T-cell (primary cell): Measurements from ENCODE around the gene CNTRL. TPM values are rescaled to one million over a fixed set of nuclear protein-coding genes. Genes with fewer than 3 reads are reported as not detected.

Source experiments
- ATAC-seq, 4 experiments: fragments of 200-7000 bp in 3 of 4; fragments of 150-1000 bp in 1 of 4; cut with Tn5 transposase; replicated peaks in 1 of 4; 1 replicate in 3 of 4; 2 replicates in 1 of 4; pipeline ENCODE4 v1.10.0; 2021; ENCODE audit warnings: moderate library complexity in 3 of 4, mild to moderate bottlenecking in 2 of 4, moderate number of reproducible peaks in 1 of 4
- CTCF ChIA-PET, 2 donors: fragments of 300-600 bp; sonication (Branson Sonifier 250); formaldehyde crosslinking; loops; one replicate each; lab custom pipeline; 2022; ENCODE audit warnings: antibody characterized with exemption in 2 of 2; lab: Charles Lee
- POLR2A ChIA-PET, 2 donors: fragments of 300-600 bp; sonication (Branson Sonifier 250); formaldehyde crosslinking; loops; one replicate each; lab custom pipeline; 2022; ENCODE audit warnings: antibody characterized with exemption in 2 of 2; lab: Charles Lee
- DNase-seq, 35 experiments: peaks; one replicate each; pipeline versions ENCODE4 v3.0.0 to v3.0.0-alpha.2; 2013 to 2023
- H3K27ac ChIP-seq: one replicate; pipeline ENCODE4 v1.5.1; 2013; ENCODE audit warnings: low read length
- H3K27me3 ChIP-seq, 2 experiments: replicated peaks in 1 of 2; 1 replicate in 1 of 2; 2 replicates in 1 of 2; pipeline versions ENCODE4 v1.6.1 to v1.7.0; 2013; ENCODE audit warnings: low read length in 1 of 2, mixed read lengths in 1 of 2; ENCODE audit not compliant: control insufficient read depth in 2 of 2, insufficient read depth in 2 of 2; ENCODE audit errors: extremely low read depth in 1 of 2
- H3K36me3 ChIP-seq, 2 donors: 1 replicate in 1 of 2; 2 replicates in 1 of 2; pipeline versions ENCODE4 v1.6.1 to v1.7.0; 2013; ENCODE audit warnings: low read length in 1 of 2; ENCODE audit not compliant: control insufficient read depth in 2 of 2, insufficient read depth in 1 of 2; ENCODE audit errors: extremely low read depth in 1 of 2
- H3K4me1 ChIP-seq, 2 experiments: 1 replicate in 1 of 2; 2 replicates in 1 of 2; pipeline versions ENCODE4 v1.6.1 to v1.7.0; 2013; ENCODE audit warnings: low read length in 2 of 2, mixed read lengths in 1 of 2; ENCODE audit not compliant: insufficient read depth in 2 of 2, control insufficient read depth in 1 of 2; ENCODE audit errors: extremely low read depth in 1 of 2
- H3K4me3 ChIP-seq, 2 donors: 1 replicate in 1 of 2; 2 replicates in 1 of 2; pipeline versions ENCODE4 v1.5.1 to v1.7.0; 2013; ENCODE audit warnings: mild to moderate bottlenecking in 2 of 2, low read length in 1 of 2, moderate library complexity in 1 of 2; ENCODE audit not compliant: control insufficient read depth in 1 of 2; ENCODE audit errors: extremely low read depth in 1 of 2
- H3K9me3 ChIP-seq: 2 replicates; pipeline ENCODE4 v1.7.0; 2013
- H3K27ac Mint-ChIP-seq, 2 donors: one replicate each; pipeline ENCODE4 v1.8.0; 2020 to 2021; ENCODE audit warnings: mild to moderate bottlenecking in 2 of 2, mixed read lengths in 2 of 2
- H3K27me3 Mint-ChIP-seq, 2 donors: one replicate each; pipeline ENCODE4 v1.8.0; 2021 to 2022; ENCODE audit warnings: mixed read lengths in 2 of 2
- H3K36me3 Mint-ChIP-seq: one replicate; pipeline ENCODE4 v1.8.0; 2021; ENCODE audit warnings: mixed read lengths
- H3K4me1 Mint-ChIP-seq, 3 donors: one replicate each; pipeline ENCODE4 v1.8.0; 2020 to 2022; ENCODE audit warnings: mixed read lengths in 3 of 3, mild to moderate bottlenecking in 1 of 3
- H3K4me3 Mint-ChIP-seq, 3 donors: one replicate each; pipeline ENCODE4 v1.8.0; 2020 to 2022; ENCODE audit warnings: mild to moderate bottlenecking in 3 of 3, mixed read lengths in 3 of 3, moderate library complexity in 3 of 3
- H3K9me3 Mint-ChIP-seq, 3 donors: one replicate each; pipeline ENCODE4 v1.8.0; 2020 to 2022; ENCODE audit warnings: mixed read lengths in 3 of 3
- WGBS: methylation state at CpG from one replicate; pipeline ENCODE4 v1.1.5; 2013; ENCODE audit warnings: missing lambda C conversion rate; ENCODE audit not compliant: insufficient coverage; 5-methylcytosine and 5-hydroxymethylcytosine counted together
- total RNA-seq, 35 experiments: library from RNA in 6 of 35; stranded (reverse) in 6 of 35; fragments of 120-200 nt in 1 of 35; gene quantifications; one replicate each; pipeline versions ENCODE4 v1.2.1 to v1.2.4 and lab custom pipeline; 2013 to 2026

CNTRL gene
- total RNA-seq, 5 donors from 2014 or later (not counting 1 experiment from before 2014, with no cell fraction given): 84.6 to 101 (median 93.7) TPM

GRCh38 chr9:121066850-121067249, 7.9 kb upstream of the CNTRL start:
- peaks cover 4% of the 10 kb centered on the region for H3K36me3 Mint-ChIP-seq
- ATAC-seq: no peak
- peaks cover 0 to 6% of the 10 kb centered on the region in 2 donors for H3K36me3 ChIP-seq
- peaks cover 18 to 27% (median 22%) of the 10 kb centered on the region in 3 donors for H3K4me1 Mint-ChIP-seq
- WGBS: no CpG with 5 or more reads among the region's 1 CpG
- no peaks in the 10 kb centered on the region for H3K9me3 ChIP-seq
- no peak for DNase-seq
- H3K27ac ChIP-seq: no peak overlapping the region
- peaks cover 0 to 10% (median 0%) of the 10 kb centered on the region in 3 donors for H3K9me3 Mint-ChIP-seq
- CTCF ChIA-PET: no interaction called here
- no peaks in the 10 kb centered on the region for H3K27me3 ChIP-seq
- POLR2A ChIA-PET: interaction anchor here in 1 of 2 donors (0.6 kb wide), 2 partner anchors 10 to 444 kb away, joined by 3 to 6 read pairs; no protein-coding TSS in a partner anchor
- no peak overlapping the region for H3K4me3 Mint-ChIP-seq
- no peak overlapping the region for H3K27ac Mint-ChIP-seq
- H3K4me1 ChIP-seq: peaks cover 0 to 11% of the 10 kb centered on the region in 2 experiments
- no peak overlapping the region for H3K4me3 ChIP-seq
- H3K27me3 Mint-ChIP-seq: no peaks in the 10 kb centered on the region

- DNase-seq: no peak
- H3K4me1 Mint-ChIP-seq: peaks cover 18 to 26% (median 19%) of the 10 kb centered on the region in 3 donors
- Histone ChIP-seq H3K27me3 (no peaks in the 10 kb centered on the region), H3K4me1 (peaks cover 5 to 6% of the 10 kb centered on the region in 2 experiments), H3K9me3 (no peaks in the 10 kb centered on the region), H3K4me3 (no peak overlapping the region), H3K27ac (no peak overlapping the region), H3K36me3 (peaks cover 0 to 6% of the 10 kb centered on the region in 2 donors)
- no CpG with 5 or more reads among the region's 2 CpGs for WGBS
- peaks cover 0 to 10% (median 0%) of the 10 kb centered on the region in 3 donors for H3K9me3 Mint-ChIP-seq
- POLR2A ChIA-PET: no interaction called here
- no peak overlapping the region for H3K27ac Mint-ChIP-seq
- peaks cover 4% of the 10 kb centered on the region for H3K36me3 Mint-ChIP-seq
- H3K27me3 Mint-ChIP-seq: no peaks in the 10 kb centered on the region
- CTCF ChIA-PET: interaction anchor here in 1 of 2 donors (1.0 kb wide), 1 partner anchor 136 kb away, joined by 4 read pairs; no protein-coding TSS in a partner anchor
- no peak for ATAC-seq
- no peak overlapping the region for H3K4me3 Mint-ChIP-seq
Measured at GRCh38 chr9:121067640-121068039, 7.1 kb upstream of the CNTRL start.

GRCh38 chr9:121069396-121069795, 5.4 kb upstream of the CNTRL start:
- no CpG with 5 or more reads among the region's 1 CpG for WGBS
- H3K27me3 Mint-ChIP-seq: no peaks in the 10 kb centered on the region
- no peak for ATAC-seq

DNA sequence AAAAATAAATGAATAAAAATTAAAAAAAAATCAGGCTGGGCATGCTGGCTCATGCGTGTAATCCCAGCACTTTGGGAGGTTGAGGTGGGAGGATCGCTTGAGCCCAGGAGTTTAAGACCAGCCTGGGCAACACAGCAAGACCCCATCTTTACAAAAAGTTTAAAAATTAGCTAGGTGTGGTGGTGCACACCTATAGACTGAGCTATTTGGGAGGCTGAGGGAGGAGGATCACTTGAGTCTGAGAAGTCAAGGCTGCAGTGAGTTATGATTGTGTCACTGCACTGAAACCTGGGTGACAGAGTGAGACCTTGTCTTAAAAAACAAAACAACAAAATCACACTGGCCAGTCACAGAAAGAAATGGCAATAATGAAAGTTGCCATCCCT, 3.4 kb upstream of the CNTRL start:
- H3K36me3 Mint-ChIP-seq: peaks cover 4% of the 10 kb centered on the region

More at GRCh38 chr9:121069396-121069795, 5.4 kb upstream of the CNTRL start:
- Histone ChIP-seq H3K9me3 (no peaks in the 10 kb centered on the region), H3K36me3 (peaks cover 0 to 6% of the 10 kb centered on the region in 2 donors), H3K4me1 (peaks cover 0 to 15% of the 10 kb centered on the region in 2 experiments), H3K27ac (no peak overlapping the region), H3K4me3 (no peak overlapping the region), H3K27me3 (no peaks in the 10 kb centered on the region)
- H3K4me3 Mint-ChIP-seq: no peak overlapping the region
- ChIA-PET POLR2A (no interaction called here), CTCF (interaction anchor here (1.0 to 2.0 kb wide), 3 partner anchors 9 to 314 kb away, joined by 3 to 7 read pairs (median 4); no protein-coding TSS in a partner anchor)
- no peak for DNase-seq
- H3K4me1 Mint-ChIP-seq: peaks cover 23 to 33% (median 26%) of the 10 kb centered on the region in 3 donors
- peaks cover 4% of the 10 kb centered on the region for H3K36me3 Mint-ChIP-seq
- no peak overlapping the region for H3K27ac Mint-ChIP-seq
- H3K9me3 Mint-ChIP-seq: peaks cover 0 to 10% (median 0%) of the 10 kb centered on the region in 3 donors

DNA sequence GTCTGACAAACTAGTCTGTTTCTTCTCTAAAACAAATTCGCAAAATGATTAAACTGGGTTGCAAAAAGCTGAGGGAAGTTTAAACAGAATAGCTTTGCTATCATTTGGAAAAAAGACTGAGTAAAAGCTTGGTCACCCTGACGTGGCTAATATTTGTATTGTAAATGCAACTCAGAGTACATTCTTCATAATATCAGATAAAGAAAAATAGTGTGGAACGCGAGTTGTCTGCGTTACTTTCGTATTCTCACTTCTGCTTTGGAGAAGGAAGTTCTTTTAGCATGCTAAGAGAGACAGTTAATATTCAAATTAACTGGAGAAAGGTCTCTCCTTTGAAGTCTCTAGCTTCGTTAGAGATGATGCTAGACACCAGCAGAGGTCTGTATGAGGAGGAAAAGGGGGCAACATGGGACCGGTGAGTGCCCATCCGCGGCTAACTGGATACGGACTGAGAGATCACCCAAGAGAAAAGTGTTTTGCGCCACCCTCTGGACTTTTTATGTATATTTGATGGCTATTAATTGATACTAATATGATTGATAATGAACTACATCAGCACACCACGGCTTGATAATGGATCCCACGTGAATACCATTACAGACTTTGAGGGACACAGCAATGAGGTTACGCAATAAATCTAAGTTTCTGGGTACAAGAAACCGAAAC, 2.9 kb upstream of the CNTRL start:
- 10% methylated on average over 2 of the region's 16 CpGs for WGBS
- peak in 3 of 4 experiments; percentile 3 to 13 (median 6) for ATAC-seq

More for the DNA sequence above, 3.4 kb upstream of the CNTRL start:
- Histone ChIP-seq H3K27ac (peak overlapping the region; percentile 58), H3K9me3 (no peaks in the 10 kb centered on the region), H3K4me1 (peaks cover 8 to 19% of the 10 kb centered on the region in 2 experiments), H3K4me3 (peak overlapping the region in 1 of 2 donors; percentile 59), H3K27me3 (no peaks in the 10 kb centered on the region), H3K36me3 (peaks cover 0 to 6% of the 10 kb centered on the region in 2 donors)
- peak overlapping the region; percentile 91 to 100 (median 97) for H3K4me3 Mint-ChIP-seq
- H3K9me3 Mint-ChIP-seq: peaks cover 0 to 10% (median 0%) of the 10 kb centered on the region in 3 donors
- no peaks in the 10 kb centered on the region for H3K27me3 Mint-ChIP-seq
- no CpG with 5 or more reads among the region's 2 CpGs for WGBS
- CTCF ChIA-PET: interaction anchor here (0.6 to 3.5 kb wide), 13 partner anchors 9 to 1858 kb away, joined by 3 to 28 read pairs (median 4); no protein-coding TSS in a partner anchor
- DNase-seq (no peak), ATAC-seq (no peak)
- POLR2A ChIA-PET: interaction anchor here in 1 of 2 donors (0.7 kb wide), 2 partner anchors 11 to 362 kb away, joined by 3 read pairs; no protein-coding TSS in a partner anchor
- H3K27ac Mint-ChIP-seq: peak overlapping the region; percentile 88 to 93
- peaks cover 37 to 47% (median 37%) of the 10 kb centered on the region in 3 donors for H3K4me1 Mint-ChIP-seq

GRCh38 chr9:121073038-121073437, 1.7 kb upstream of the CNTRL start:
- no peaks in the 10 kb centered on the region for H3K36me3 ChIP-seq
- H3K4me1 Mint-ChIP-seq: peaks cover 48 to 57% (median 48%) of the 10 kb centered on the region in 3 donors
- H3K4me3 ChIP-seq: no peak overlapping the region
- no peaks in the 10 kb centered on the region for H3K36me3 Mint-ChIP-seq
- H3K4me1 ChIP-seq: peaks cover 8 to 21% of the 10 kb centered on the region in 2 experiments
- H3K27me3 ChIP-seq: no peaks in the 10 kb centered on the region
- H3K9me3 ChIP-seq: no peaks in the 10 kb centered on the region
- no peaks in the 10 kb centered on the region for H3K27me3 Mint-ChIP-seq
- no peak for ATAC-seq
- H3K9me3 Mint-ChIP-seq: peaks cover 0 to 5% (median 0%) of the 10 kb centered on the region in 3 donors
- WGBS: no CpG with 5 or more reads among the region's 4 CpGs
- no peak overlapping the region for H3K27ac ChIP-seq
- peak overlapping the region in 1 of 2 donors; percentile 44 for H3K27ac Mint-ChIP-seq
- DNase-seq: no peak
- peak overlapping the region; percentile 97 to 100 (median 97) for H3K4me3 Mint-ChIP-seq
- CTCF ChIA-PET: interaction anchor here (0.6 to 3.5 kb wide), 5 partner anchors 12 to 371 kb away, joined by 4 to 28 read pairs (median 5); no protein-coding TSS in a partner anchor
- POLR2A ChIA-PET: no interaction called here

More for the DNA sequence above, 2.9 kb upstream of the CNTRL start:
- peak overlapping the region; percentile 58 for H3K27ac ChIP-seq
- H3K4me1 ChIP-seq: peaks cover 8 to 21% of the 10 kb centered on the region in 2 experiments
- no peaks in the 10 kb centered on the region for H3K27me3 ChIP-seq
- peaks cover 0 to 10% (median 0%) of the 10 kb centered on the region in 3 donors for H3K9me3 Mint-ChIP-seq
- peaks cover 0 to 5% of the 10 kb centered on the region in 2 donors for H3K36me3 ChIP-seq
- no peaks in the 10 kb centered on the region for H3K9me3 ChIP-seq
- peak in 15 of 35 experiments; percentile 3 to 62 (median 16) for DNase-seq
- H3K4me1 Mint-ChIP-seq: peaks cover 42 to 53% (median 43%) of the 10 kb centered on the region in 3 donors
- H3K4me3 ChIP-seq: peak overlapping the region; percentile 36 to 59
- H3K27me3 Mint-ChIP-seq: no peaks in the 10 kb centered on the region
- H3K36me3 Mint-ChIP-seq: peaks cover 4% of the 10 kb centered on the region
- ChIA-PET POLR2A (interaction anchor here (0.7 to 0.9 kb wide), 3 partner anchors 10 to 363 kb away, joined by 3 to 4 read pairs (median 3); no protein-coding TSS in a partner anchor), CTCF (interaction anchor here (0.6 to 3.5 kb wide), 15 partner anchors 8 to 1858 kb away, joined by 3 to 28 read pairs (median 4); no protein-coding TSS in a partner anchor)
- H3K27ac Mint-ChIP-seq: peak overlapping the region; percentile 88 to 93
- H3K4me3 Mint-ChIP-seq: peak overlapping the region; percentile 91 to 100 (median 97)
